Neural progenitor cell (in vitro differentiated cells): ENCODE results near the gene PRKCE. TPM values are rescaled to one million over a fixed set of nuclear protein-coding genes. Genes with fewer than 3 reads are reported as not detected.

Source experiments
- DNase-seq: peaks from one replicate; pipeline ENCODE4 v3.0.0-alpha.2; 2016; ENCODE audit warnings: low spot score
- H2AFZ ChIP-seq: fragments of 200-600 bp; sonication (generic); replicated peaks from 2 replicates; pipeline ENCODE4 v1.6.1; 2016; ENCODE audit warnings: antibody characterized with exemption
- H3F3A ChIP-seq: fragments of 200-600 bp; sonication (generic); 2 replicates; pipeline ENCODE4 v1.6.1; 2016; ENCODE audit warnings: antibody characterized with exemption, low read depth
- H3K27ac ChIP-seq: fragments of 200-600 bp; sonication (generic); 2 replicates; pipeline ENCODE4 v1.5.1; 2016; ENCODE audit warnings: mild to moderate bottlenecking
- H3K27me3 ChIP-seq: fragments of 200-600 bp; sonication (generic); 2 replicates; pipeline ENCODE4 v1.6.1; 2016; ENCODE audit warnings: mild to moderate bottlenecking, moderate library complexity
- H3K36me3 ChIP-seq: fragments of 200-600 bp; sonication (generic); 2 replicates; pipeline ENCODE4 v1.5.1; 2016
- H3K4me1 ChIP-seq: fragments of 200-600 bp; sonication (generic); 2 replicates; pipeline ENCODE4 v1.6.1; 2016; ENCODE audit warnings: mixed run types
- H3K4me2 ChIP-seq: fragments of 200-600 bp; sonication (generic); 2 replicates; pipeline ENCODE4 v1.6.1; 2016
- H3K4me3 ChIP-seq: fragments of 200-600 bp; sonication (generic); 2 replicates; pipeline ENCODE4 v1.5.1; 2016
- H3K79me2 ChIP-seq: fragments of 200-600 bp; sonication (generic); 2 replicates; pipeline ENCODE4 v1.6.1; 2016; ENCODE audit warnings: low read depth
- H3K9ac ChIP-seq: fragments of 200-600 bp; sonication (generic); 2 replicates; pipeline ENCODE4 v1.6.1; 2016
- H3K9me3 ChIP-seq: fragments of 200-600 bp; sonication (generic); 2 replicates; pipeline ENCODE4 v1.5.1; 2016; ENCODE audit warnings: low read depth
- H4K20me1 ChIP-seq: fragments of 200-600 bp; sonication (generic); 2 replicates; pipeline ENCODE4 v1.6.1; 2016; ENCODE audit warnings: low read depth
- H3K27ac Mint-ChIP-seq: 3 replicates; pipeline ENCODE4 v1.8.0; 2021; ENCODE audit warnings: mixed read lengths
- H3K27me3 Mint-ChIP-seq: 2 replicates; pipeline ENCODE4 v1.8.0; 2022; ENCODE audit warnings: low read depth, mild to moderate bottlenecking, inconsistent platforms, moderate library complexity, mixed read lengths; ENCODE audit not compliant: insufficient read depth
- H3K36me3 Mint-ChIP-seq: 3 replicates; pipeline ENCODE4 v1.8.0; 2021; ENCODE audit warnings: mixed read lengths
- H3K4me1 Mint-ChIP-seq: 3 replicates; pipeline ENCODE4 v1.8.0; 2021; ENCODE audit warnings: mixed read lengths
- H3K4me3 Mint-ChIP-seq: 3 replicates; pipeline ENCODE4 v1.8.0; 2021; ENCODE audit warnings: mild to moderate bottlenecking, moderate library complexity, mixed read lengths
- H3K9me3 Mint-ChIP-seq: 3 replicates; pipeline ENCODE4 v1.8.0; 2020; ENCODE audit warnings: mixed read lengths
- EZH2 ChIP-seq: fragments of 200-600 bp; sonication (generic); IDR thresholded peaks from 2 replicates; pipeline ENCODE4 v1.6.1; 2017; ENCODE audit warnings: antibody characterized with exemption, mild to moderate bottlenecking, moderate library complexity
- EZH2phosphoT487 ChIP-seq: fragments of 200-600 bp; sonication (generic); IDR thresholded peaks from 2 replicates; pipeline ENCODE4 v1.6.1; 2017; ENCODE audit warnings: antibody characterized with exemption
- total RNA-seq: library from RNA; depleted of rRNA; stranded (reverse); fragments of >200 nt; gene quantifications from 2 replicates; pipeline ENCODE4 v1.2.3, GENCODE V29; 2015; ENCODE audit warnings: low replicate concordance
- TF ChIP-seq, protein P1 (sequence below): fragments of 200-600 bp; sonication (generic); IDR thresholded peaks from 2 replicates; pipeline ENCODE4 v1.5.1; 2017; ENCODE audit warnings: antibody characterized with exemption, mild to moderate bottlenecking

Gene PRKCE
- total RNA-seq, 1 donor from 2014 or later = 4.1 TPM

DNA sequence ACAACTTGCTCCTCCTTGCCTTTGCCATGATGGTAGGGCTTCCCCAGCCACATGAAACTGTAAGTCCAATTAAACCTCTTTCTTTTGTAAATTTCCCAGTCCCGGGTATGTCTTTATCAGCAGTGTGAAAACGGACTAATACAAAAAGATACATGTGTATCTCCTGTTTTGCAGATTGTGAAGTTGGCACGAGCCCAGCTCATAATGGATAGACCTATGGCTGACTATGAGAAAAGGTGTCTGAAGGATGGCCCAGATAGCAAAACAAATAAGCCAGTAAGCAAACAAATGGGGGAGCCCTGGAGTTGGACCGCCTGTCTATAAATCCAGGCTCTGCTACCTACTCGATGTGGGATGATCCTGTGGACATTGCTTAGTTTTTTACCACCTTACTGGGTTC lies 15.5 kb upstream of the PRKCE start:
- Mint-ChIP-seq H3K4me1 (no peaks in the 10 kb centered on the region), H3K27me3 (peaks cover 2% of the 10 kb centered on the region), H3K36me3 (no peaks in the 10 kb centered on the region), H3K27ac (no peak overlapping the region), H3K9me3 (no peaks in the 10 kb centered on the region), H3K4me3 (no peak overlapping the region)
- H3K4me2 ChIP-seq = no peak overlapping the region
- no peak overlapping the region for H3K4me3 ChIP-seq
- no peaks in the 10 kb centered on the region for H3K79me2 ChIP-seq
- H3K36me3 ChIP-seq = no peaks in the 10 kb centered on the region
- H3F3A ChIP-seq = peaks cover 3% of the 10 kb centered on the region
- no peaks in the 10 kb centered on the region for H4K20me1 ChIP-seq
- no peaks in the 10 kb centered on the region for H3K9me3 ChIP-seq
- H2AFZ ChIP-seq = no peak overlapping the region
- H3K27ac ChIP-seq = no peak overlapping the region
- peaks cover 14% of the 10 kb centered on the region for H3K4me1 ChIP-seq
- no peaks in the 10 kb centered on the region for H3K27me3 ChIP-seq
- no peak for TF ChIP-seq EZH2phosphoT487
- TF ChIP-seq, protein P1, sequence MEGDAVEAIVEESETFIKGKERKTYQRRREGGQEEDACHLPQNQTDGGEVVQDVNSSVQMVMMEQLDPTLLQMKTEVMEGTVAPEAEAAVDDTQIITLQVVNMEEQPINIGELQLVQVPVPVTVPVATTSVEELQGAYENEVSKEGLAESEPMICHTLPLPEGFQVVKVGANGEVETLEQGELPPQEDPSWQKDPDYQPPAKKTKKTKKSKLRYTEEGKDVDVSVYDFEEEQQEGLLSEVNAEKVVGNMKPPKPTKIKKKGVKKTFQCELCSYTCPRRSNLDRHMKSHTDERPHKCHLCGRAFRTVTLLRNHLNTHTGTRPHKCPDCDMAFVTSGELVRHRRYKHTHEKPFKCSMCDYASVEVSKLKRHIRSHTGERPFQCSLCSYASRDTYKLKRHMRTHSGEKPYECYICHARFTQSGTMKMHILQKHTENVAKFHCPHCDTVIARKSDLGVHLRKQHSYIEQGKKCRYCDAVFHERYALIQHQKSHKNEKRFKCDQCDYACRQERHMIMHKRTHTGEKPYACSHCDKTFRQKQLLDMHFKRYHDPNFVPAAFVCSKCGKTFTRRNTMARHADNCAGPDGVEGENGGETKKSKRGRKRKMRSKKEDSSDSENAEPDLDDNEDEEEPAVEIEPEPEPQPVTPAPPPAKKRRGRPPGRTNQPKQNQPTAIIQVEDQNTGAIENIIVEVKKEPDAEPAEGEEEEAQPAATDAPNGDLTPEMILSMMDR = no peak
- TF ChIP-seq EZH2 = no peak
- H3K9ac ChIP-seq = no peak overlapping the region
- no peak for DNase-seq

DNA sequence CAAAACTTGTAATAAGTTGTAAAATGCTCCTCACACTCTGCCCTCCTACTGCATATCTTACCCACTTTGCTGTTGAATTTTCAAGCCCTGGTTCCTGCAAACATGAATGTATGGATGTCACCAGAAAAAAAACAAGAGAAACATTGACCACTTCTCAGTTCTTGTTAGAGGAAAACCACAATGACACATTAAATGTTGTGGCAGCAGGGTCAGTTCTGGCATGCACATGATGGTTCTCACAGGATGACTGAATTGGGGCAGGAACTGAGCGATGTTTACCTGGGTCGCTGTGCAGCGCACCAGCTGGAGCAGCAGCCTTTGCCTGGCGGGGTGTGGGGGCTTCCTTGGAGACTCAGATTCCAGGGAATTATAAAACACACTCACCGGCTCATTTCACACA lies 14.0 kb upstream of the PRKCE start:
- H3K27ac ChIP-seq = no peak overlapping the region
- no peak overlapping the region for H3K9ac ChIP-seq
- peaks cover 13% of the 10 kb centered on the region for H3K27me3 ChIP-seq
- H3K4me2 ChIP-seq = no peak overlapping the region
- no peaks in the 10 kb centered on the region for H3F3A ChIP-seq
- H3K4me1 ChIP-seq = peaks cover 1% of the 10 kb centered on the region
- Mint-ChIP-seq H3K27ac (no peak overlapping the region), H3K4me3 (no peak overlapping the region), H3K9me3 (no peaks in the 10 kb centered on the region), H3K27me3 (peaks cover 3% of the 10 kb centered on the region), H3K36me3 (no peaks in the 10 kb centered on the region), H3K4me1 (no peaks in the 10 kb centered on the region)
- TF ChIP-seq, protein P1 = no peak
- TF ChIP-seq EZH2phosphoT487 (no peak), EZH2 (no peak)
- H3K79me2 ChIP-seq = no peaks in the 10 kb centered on the region
- H3K9me3 ChIP-seq = no peaks in the 10 kb centered on the region
- no peak for DNase-seq
- no peak overlapping the region for H3K4me3 ChIP-seq
- H4K20me1 ChIP-seq = no peaks in the 10 kb centered on the region
- H2AFZ ChIP-seq = no peak overlapping the region
- no peaks in the 10 kb centered on the region for H3K36me3 ChIP-seq

DNA sequence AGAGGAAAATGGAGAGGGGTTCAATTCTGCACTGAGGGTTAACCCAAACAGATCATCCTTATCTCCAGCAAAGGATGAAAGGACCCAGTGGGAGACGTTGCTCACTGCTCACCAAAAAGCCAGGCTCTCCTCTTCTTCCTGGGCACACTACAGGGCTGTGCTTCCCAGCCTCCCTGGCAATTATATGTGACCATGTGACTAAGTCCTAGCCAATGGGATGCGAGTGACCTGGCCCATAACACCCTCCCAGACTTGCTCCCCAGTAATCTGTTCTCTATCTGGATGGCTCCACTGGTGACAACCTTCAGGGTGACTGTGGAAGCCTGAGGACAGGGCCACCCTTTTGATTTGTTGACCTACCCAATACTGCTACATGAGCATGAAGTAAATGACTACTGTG lies 10.9 kb upstream of the PRKCE start:
- TF ChIP-seq, protein P1 = no peak
- TF ChIP-seq EZH2phosphoT487 = no peak
- no peak for TF ChIP-seq EZH2
- H4K20me1 ChIP-seq = no peaks in the 10 kb centered on the region
- no peaks in the 10 kb centered on the region for H3K9me3 Mint-ChIP-seq
- H3K4me3 ChIP-seq = no peak overlapping the region
- no peak overlapping the region for H3K4me3 Mint-ChIP-seq
- no peak overlapping the region for H3K4me2 ChIP-seq
- H3F3A ChIP-seq = no peaks in the 10 kb centered on the region
- no peak overlapping the region for H2AFZ ChIP-seq
- no peak for DNase-seq
- peaks cover 10% of the 10 kb centered on the region for H3K27me3 Mint-ChIP-seq
- H3K9ac ChIP-seq = no peak overlapping the region
- no peaks in the 10 kb centered on the region for H3K36me3 Mint-ChIP-seq
- peaks cover 8% of the 10 kb centered on the region for H3K4me1 Mint-ChIP-seq
- peaks cover 41% of the 10 kb centered on the region for H3K27me3 ChIP-seq
- no peaks in the 10 kb centered on the region for H3K4me1 ChIP-seq
- no peaks in the 10 kb centered on the region for H3K79me2 ChIP-seq
- H3K27ac Mint-ChIP-seq = no peak overlapping the region
- H3K36me3 ChIP-seq = no peaks in the 10 kb centered on the region
- no peaks in the 10 kb centered on the region for H3K9me3 ChIP-seq
- no peak overlapping the region for H3K27ac ChIP-seq
